ENCODE results near the gene SIPA1L3. TPM values are rescaled to one million over a fixed set of nuclear protein-coding genes. Genes with fewer than 3 reads are reported as not detected.

SIPA1L3 gene
- total RNA-seq, 1 donor from 2014 or later, result 27.1 TPM

- H3K4me3 ChIP-seq, result no peak overlapping the region
- peaks cover 23 to 39% of the 10 kb centered on the region in 2 donors for H3K36me3 ChIP-seq
- intact Hi-C loops (cut with DNase I), result no loop called here
- H3K9me3 ChIP-seq, result no peaks in the 10 kb centered on the region
- no peak overlapping the region for H3K27ac ChIP-seq
- TF ChIP-seq CTCF (IDR thresholded peaks at IDR 0.05), result no peak
- DNase-seq (ENCODE audit: low spot score in 2 of 2), result no peak
- no peaks in the 10 kb centered on the region for H3K27me3 ChIP-seq
- H3K4me1 ChIP-seq, result no peaks in the 10 kb centered on the region
Observed at GRCh38 chr19:38196245-38196837, 289.3 kb downstream of the SIPA1L3 start.

GRCh38 chr19:38196948-38197656 lies 290.1 kb downstream of the SIPA1L3 start:
- no peak for TF ChIP-seq CTCF (IDR thresholded peaks at IDR 0.05)
- Histone ChIP-seq H3K4me1 (no peaks in the 10 kb centered on the region), H3K36me3 (peaks cover 30 to 44% of the 10 kb centered on the region in 2 donors)

GRCh38 chr19:38197937-38198704 lies 291.1 kb downstream of the SIPA1L3 start:
- H3K36me3 ChIP-seq, result peaks cover 30 to 51% of the 10 kb centered on the region in 2 donors
- no peak overlapping the region for H3K27ac ChIP-seq
- intact Hi-C loops (cut with DNase I), result no loop called here
- H3K9me3 ChIP-seq, result no peaks in the 10 kb centered on the region
- no peaks in the 10 kb centered on the region for H3K27me3 ChIP-seq
- no peaks in the 10 kb centered on the region for H3K4me1 ChIP-seq
- no peak for TF ChIP-seq CTCF (IDR thresholded peaks at IDR 0.05)
- DNase-seq (ENCODE audit: low spot score in 2 of 2), result no peak
- no peak overlapping the region for H3K4me3 ChIP-seq

More at GRCh38 chr19:38196948-38197656, 290.1 kb downstream of the SIPA1L3 start:
- intact Hi-C loops (cut with DNase I), result no loop called here
- H3K27me3 ChIP-seq, result no peaks in the 10 kb centered on the region
- H3K27ac ChIP-seq, result no peak overlapping the region
- H3K4me3 ChIP-seq, result no peak overlapping the region
- DNase-seq (ENCODE audit: low spot score in 2 of 2), result no peak
- no peaks in the 10 kb centered on the region for H3K9me3 ChIP-seq

GRCh38 chr19:38199340-38199739 lies 292.3 kb downstream of the SIPA1L3 start:
- no peak overlapping the region for H3K27ac ChIP-seq
- intact Hi-C loops (cut with DNase I), result no loop called here
- no peak for DNase-seq (ENCODE audit: low spot score in 2 of 2)
- no peaks in the 10 kb centered on the region for H3K27me3 ChIP-seq
- no peaks in the 10 kb centered on the region for H3K9me3 ChIP-seq
- peaks cover 26 to 53% of the 10 kb centered on the region in 2 donors for H3K36me3 ChIP-seq
- H3K4me1 ChIP-seq, result no peaks in the 10 kb centered on the region
- TF ChIP-seq CTCF (IDR thresholded peaks at IDR 0.05), result no peak
- no peak overlapping the region for H3K4me3 ChIP-seq

- Histone ChIP-seq H3K9me3 (no peaks in the 10 kb centered on the region), H3K4me3 (no peak overlapping the region), H3K4me1 (no peaks in the 10 kb centered on the region), H3K27me3 (no peaks in the 10 kb centered on the region), H3K36me3 (peaks cover 30 to 73% of the 10 kb centered on the region in 2 donors), H3K27ac (no peak overlapping the region)
- no peak for TF ChIP-seq CTCF (IDR thresholded peaks at IDR 0.05)
- intact Hi-C loops (cut with DNase I), result no loop called here
- DNase-seq (ENCODE audit: low spot score in 2 of 2), result no peak
Observed at GRCh38 chr19:38201731-38202130, 294.7 kb downstream of the SIPA1L3 start.
